ENCODE measurements around the gene GRIN3B. TPM values are rescaled to one million over a fixed set of nuclear protein-coding genes. Genes with fewer than 3 reads are reported as not detected.

The GRIN3B gene
- total RNA-seq, 2 donors from 2014 or later = 0.26 TPM; not detected in 1

GRCh38 chr19:999379-999719 is 870 bp upstream of the GRIN3B start:
- no peaks in the 10 kb centered on the region for H3K36me3 ChIP-seq (replicated peaks in 1 of 2; ENCODE audit: insufficient read depth in 1 of 2, low read depth in 2 of 2)
- no peak for TF ChIP-seq POLR2A (IDR thresholded peaks at IDR 0.05)
- H3K27ac ChIP-seq = no peak overlapping the region
- WGBS, 2 donors = 47 to 49% methylated on average over 3 of the region's 3 CpGs
- no peak for ATAC-seq
- H3K4me3 ChIP-seq = no peak overlapping the region
- DNase-seq = no peak
- H3K4me1 ChIP-seq = peaks cover 32% of the 10 kb centered on the region
- H3K27me3 ChIP-seq = peaks cover 0 to 35% of the 10 kb centered on the region in 2 donors
- no peaks in the 10 kb centered on the region for H3K9me3 ChIP-seq
- intact Hi-C loops (cut with DNase I) = no loop called here

- Histone ChIP-seq H3K4me1 (peaks cover 25% of the 10 kb centered on the region), H3K4me3 (no peak overlapping the region), H3K9me3 (no peaks in the 10 kb centered on the region), H3K27me3 (peaks cover 0 to 33% of the 10 kb centered on the region in 2 donors), H3K27ac (no peak overlapping the region), H3K36me3 (replicated peaks in 1 of 2; ENCODE audit: insufficient read depth in 1 of 2, low read depth in 2 of 2) (no peaks in the 10 kb centered on the region)
- 3 to 8% methylated on average over 29 to 62 of the region's 73 CpGs for WGBS, 2 donors
- DNase-seq = no peak
- intact Hi-C loops (cut with DNase I) = no loop called here
- TF ChIP-seq CTCF (IDR thresholded peaks at IDR 0.05) (no peak), POLR2A (IDR thresholded peaks at IDR 0.05) (no peak)
- no peak for ATAC-seq
These were observed 645 bp downstream of the GRIN3B start for GRCh38 chr19:1000591-1001537.

- DNase-seq (peak in 3 of 4 donors; percentile 49 to 62 (median 60)), ATAC-seq (peak; percentile 70)
- intact Hi-C loops (cut with DNase I) = no loop called here
- no peaks in the 10 kb centered on the region for H3K36me3 ChIP-seq (replicated peaks in 1 of 2; ENCODE audit: insufficient read depth in 1 of 2, low read depth in 2 of 2)
- 0 to 10% methylated on average over 1 to 19 of the region's 20 CpGs for WGBS, 2 donors
- peaks cover 0 to 25% of the 10 kb centered on the region in 2 donors for H3K27me3 ChIP-seq
- H3K27ac ChIP-seq = no peak overlapping the region
- H3K9me3 ChIP-seq = no peaks in the 10 kb centered on the region
- H3K4me3 ChIP-seq = no peak overlapping the region
- peaks cover 17% of the 10 kb centered on the region for H3K4me1 ChIP-seq
- TF ChIP-seq POLR2A (IDR thresholded peaks at IDR 0.05) (no peak), CTCF (IDR thresholded peaks at IDR 0.05) (peak; percentile 76 to 96 (median 83))
These were observed 1.4 kb downstream of the GRIN3B start for GRCh38 chr19:1001538-1002166.

- intact Hi-C loops (cut with DNase I) = no loop called here
- TF ChIP-seq POLR2A (IDR thresholded peaks at IDR 0.05) (no peak), CTCF (IDR thresholded peaks at IDR 0.05) (no peak)
These were observed 2.4 kb downstream of the GRIN3B start for GRCh38 chr19:1002600-1002999.

GRCh38 chr19:1003283-1003682 is 3.1 kb downstream of the GRIN3B start:
- intact Hi-C loops (cut with DNase I) = no loop called here
- TF ChIP-seq CTCF (IDR thresholded peaks at IDR 0.05) = no peak
- TF ChIP-seq POLR2A (IDR thresholded peaks at IDR 0.05) = no peak
- peaks cover 0 to 20% of the 10 kb centered on the region in 2 donors for H3K27me3 ChIP-seq
- peaks cover 14% of the 10 kb centered on the region for H3K4me1 ChIP-seq
- H3K4me3 ChIP-seq = no peak overlapping the region
- H3K9me3 ChIP-seq = no peaks in the 10 kb centered on the region
- H3K36me3 ChIP-seq (replicated peaks in 1 of 2; ENCODE audit: insufficient read depth in 1 of 2, low read depth in 2 of 2) = no peaks in the 10 kb centered on the region
- no peak for DNase-seq
- ATAC-seq = no peak
- no peak overlapping the region for H3K27ac ChIP-seq
- WGBS, 2 donors = 79 to 82% methylated on average over 24 to 29 of the region's 37 CpGs

More at GRCh38 chr19:1002600-1002999, 2.4 kb downstream of the GRIN3B start:
- DNase-seq (no peak), ATAC-seq (no peak)
- Histone ChIP-seq H3K4me3 (no peak overlapping the region), H3K4me1 (peaks cover 14% of the 10 kb centered on the region), H3K27me3 (peaks cover 0 to 20% of the 10 kb centered on the region in 2 donors), H3K27ac (no peak overlapping the region), H3K36me3 (replicated peaks in 1 of 2; ENCODE audit: insufficient read depth in 1 of 2, low read depth in 2 of 2) (no peaks in the 10 kb centered on the region), H3K9me3 (no peaks in the 10 kb centered on the region)
- 58 to 81% methylated on average over 4 of the region's 4 CpGs for WGBS, 2 donors
